RWPE1 (cell line): Measurements from ENCODE around the gene RBMS2.

Source experiments
- CTCF ChIA-PET: fragments of 350-600 bp; sonication (Branson Sonifier 250); formaldehyde crosslinking; extraction: SDS; loops from one replicate; lab custom pipeline; 2021; lab: Yijun Ruan, JAX
- POLR2A ChIA-PET: fragments of 400-600 bp; formaldehyde crosslinking; extraction: SDS; loops from one replicate; lab custom pipeline; 2020; ENCODE audit warnings: antibody characterized with exemption; ENCODE audit not compliant: low non-redundant PET; lab: Yijun Ruan, JAX
- DNase-seq: peaks from one replicate; pipeline ENCODE4 v3.0.0; 2012; ENCODE audit warnings: low spot score
- H3K27ac ChIP-seq: fragments of 450-650 bp; 2 replicates; pipeline ENCODE4 v1.5.1; 2017
- CTCF ChIP-seq: fragments of 450-650 bp; conservative IDR thresholded peaks from 2 replicates; pipeline ENCODE4 v1.5.1; 2017; ENCODE audit warnings: low read depth, mild to moderate bottlenecking

RBMS2 gene

DNA sequence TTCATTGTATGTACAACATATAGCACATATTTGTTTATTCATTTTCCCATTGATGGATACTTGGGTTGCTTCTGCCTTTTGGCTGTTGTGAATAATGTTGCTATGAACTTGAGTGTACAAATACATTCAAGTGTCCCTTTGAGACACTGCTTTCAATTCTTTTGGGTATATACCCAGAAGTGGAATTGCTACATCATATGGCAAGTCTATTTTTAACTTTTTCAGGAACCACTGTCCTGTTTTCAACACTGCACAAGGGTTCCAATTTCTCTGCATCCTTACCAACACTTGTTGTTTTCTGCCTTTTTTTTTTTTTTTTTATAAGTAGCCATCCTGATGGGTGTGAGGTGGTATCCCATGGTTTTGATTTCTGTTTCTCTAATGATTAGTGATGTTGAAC lies 15.9 kb downstream of the RBMS2 start:
- TF ChIP-seq CTCF, result no peak
- H3K27ac ChIP-seq, result no peak overlapping the region
- POLR2A ChIA-PET, result no interaction called here
- DNase-seq, result no peak
- CTCF ChIA-PET, result no interaction called here

- ChIA-PET POLR2A (no interaction called here), CTCF (no interaction called here)
- H3K27ac ChIP-seq, result no peak overlapping the region
- TF ChIP-seq CTCF, result no peak
- DNase-seq, result no peak
These were observed 20.0 kb downstream of the RBMS2 start for GRCh38 chr12:56541631-56542030.

DNA sequence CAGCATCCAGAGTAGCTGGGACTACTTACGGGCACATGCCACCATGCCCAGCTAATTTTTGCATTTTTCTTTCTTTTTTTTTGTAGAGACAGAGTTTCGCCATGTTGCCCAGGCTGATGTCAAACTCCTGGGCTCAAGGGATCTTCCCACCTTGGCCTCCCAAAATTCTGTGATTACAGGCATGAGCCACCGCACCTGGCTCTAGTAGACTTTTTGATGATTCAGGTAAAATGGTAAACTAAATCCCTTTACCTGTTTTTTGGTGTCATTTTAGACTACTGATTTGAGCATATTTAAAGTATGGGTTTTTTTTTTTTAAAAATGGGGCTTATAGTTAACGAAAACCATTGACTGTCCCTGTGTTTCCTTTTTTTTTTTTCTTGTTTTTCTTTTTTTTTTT lies 20.5 kb downstream of the RBMS2 start:
- ChIA-PET POLR2A (no interaction called here), CTCF (no interaction called here)

DNA sequence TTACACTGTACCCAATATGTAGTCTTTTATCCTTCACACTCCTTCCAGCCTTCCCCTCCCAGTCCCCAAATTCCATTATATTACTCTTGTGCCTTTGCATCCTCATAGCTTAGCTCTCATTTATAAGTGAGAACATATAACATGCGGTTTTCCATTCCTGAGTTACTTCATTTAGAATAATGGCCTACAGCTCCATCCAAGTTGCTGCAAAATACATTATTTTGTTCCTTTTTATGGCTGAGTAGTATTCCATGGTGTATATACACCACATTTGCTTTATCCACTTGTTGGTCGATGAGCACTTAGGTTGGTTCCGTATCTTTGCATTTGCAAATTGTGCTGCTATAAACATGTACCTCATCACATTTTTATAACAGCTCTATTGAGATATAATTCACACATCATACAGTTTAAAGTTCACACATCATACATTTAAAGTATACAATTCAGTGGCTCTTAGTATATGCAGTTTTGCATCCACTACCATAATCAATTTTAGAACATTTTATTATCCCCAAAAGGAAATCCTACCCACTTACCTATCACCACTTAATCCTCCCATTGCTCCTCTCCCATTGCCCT lies 23.5 kb downstream of the RBMS2 start:
- no peak for TF ChIP-seq CTCF
- ChIA-PET CTCF (no interaction called here), POLR2A (no interaction called here)
- no peak overlapping the region for H3K27ac ChIP-seq
- DNase-seq, result no peak

More for the DNA sequence above, 20.5 kb downstream of the RBMS2 start:
- no peak for TF ChIP-seq CTCF
- H3K27ac ChIP-seq, result no peak overlapping the region
- DNase-seq, result no peak

DNA sequence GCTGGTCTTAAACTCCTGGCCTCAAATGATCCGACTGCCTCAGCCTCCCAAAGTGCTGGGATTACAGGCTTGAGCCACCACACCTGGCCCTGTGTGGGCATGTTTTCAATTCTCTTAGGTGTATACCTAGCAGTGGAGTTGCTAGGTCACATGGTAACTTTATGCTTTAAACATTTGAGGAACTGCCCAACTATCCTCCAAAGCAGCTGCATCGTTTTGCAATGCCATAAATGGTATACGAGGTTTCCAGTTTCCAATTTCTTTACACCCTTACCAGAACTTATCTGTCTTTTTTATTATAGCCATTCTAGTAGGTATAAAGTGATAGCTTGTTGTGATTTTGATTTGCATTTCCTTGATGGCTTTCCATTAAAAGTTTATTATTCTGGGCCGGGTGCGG lies 25.1 kb downstream of the RBMS2 start:
- TF ChIP-seq CTCF, result no peak
- no peak for DNase-seq
- H3K27ac ChIP-seq, result no peak overlapping the region
- ChIA-PET CTCF (interaction anchor here (0.6 kb wide), 1 partner anchor 26 kb away, joined by 3 read pairs; no protein-coding TSS in a partner anchor), POLR2A (no interaction called here)

DNA sequence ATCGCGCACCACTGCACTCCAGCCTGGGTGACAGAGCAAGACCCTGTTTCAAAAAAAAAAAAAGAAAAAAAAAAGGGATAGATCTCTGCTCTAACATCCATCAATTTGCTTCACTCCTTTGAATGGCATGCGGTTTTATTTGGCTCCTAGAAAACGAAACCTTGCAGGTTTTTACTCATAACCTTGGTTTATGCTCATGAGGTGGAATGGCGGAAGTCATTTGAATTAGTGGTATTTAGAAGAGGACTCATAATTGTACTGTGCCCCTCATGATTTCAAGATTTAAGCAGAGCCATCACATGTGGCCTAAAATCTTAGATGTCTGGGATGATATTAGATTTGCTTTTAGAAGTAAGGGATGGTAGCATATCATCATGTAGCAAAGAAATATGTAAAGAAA lies 29.4 kb downstream of the RBMS2 start:
- CTCF ChIA-PET, result interaction anchor here (0.6 kb wide), 1 partner anchor 78 kb away, joined by 4 read pairs; no protein-coding TSS in a partner anchor
- POLR2A ChIA-PET, result no interaction called here
- no peak for DNase-seq
- no peak overlapping the region for H3K27ac ChIP-seq
- no peak for TF ChIP-seq CTCF
